SIG-M5 treated with dmso at 0.1 percent for 504 hours (cell line): Measurements from ENCODE around the gene C11orf58.

Source experiments
- DNase-seq: peaks from one replicate; lab custom pipeline; 2025; ENCODE audit not compliant: unreplicated experiment; lab: John Stamatoyannopoulos, UW

The C11orf58 gene

DNA sequence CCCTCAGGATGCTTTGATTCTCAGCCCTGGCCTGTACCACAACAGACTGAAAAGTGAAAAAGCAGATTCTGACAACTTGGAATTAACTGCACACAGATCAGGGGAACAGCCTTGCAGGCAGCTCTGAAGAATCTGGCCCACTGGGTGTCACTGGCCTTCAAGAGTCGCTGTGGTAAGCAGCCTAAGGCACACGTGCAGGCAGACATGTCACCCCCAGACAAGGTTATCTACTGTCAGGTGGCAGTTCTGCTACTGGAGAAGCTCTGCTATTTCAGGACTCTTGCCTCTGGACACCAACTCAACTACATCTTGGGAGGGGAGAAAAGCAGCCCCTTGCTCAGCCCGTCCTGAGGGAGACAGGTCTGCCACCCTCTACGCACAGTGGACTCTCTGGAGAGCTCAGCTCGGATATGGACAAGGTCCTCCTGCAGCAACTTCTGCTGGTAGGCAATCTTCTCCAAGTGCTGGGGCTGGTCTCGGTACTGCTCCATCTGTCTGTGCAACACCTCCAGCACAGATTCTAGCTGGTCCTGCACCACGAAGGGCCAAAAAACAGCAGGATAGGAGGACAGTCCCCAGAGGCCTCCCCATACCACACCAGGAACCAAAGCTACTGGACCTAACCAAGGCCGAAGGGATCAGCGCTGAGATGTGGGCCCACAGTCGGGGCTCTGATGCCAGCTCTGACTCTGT, 63.0 kb downstream of the C11orf58 start:
- no peak for DNase-seq

- no peak for DNase-seq
Observed at GRCh38 chr11:16804104-16804947, 65.9 kb downstream of the C11orf58 start.

DNA sequence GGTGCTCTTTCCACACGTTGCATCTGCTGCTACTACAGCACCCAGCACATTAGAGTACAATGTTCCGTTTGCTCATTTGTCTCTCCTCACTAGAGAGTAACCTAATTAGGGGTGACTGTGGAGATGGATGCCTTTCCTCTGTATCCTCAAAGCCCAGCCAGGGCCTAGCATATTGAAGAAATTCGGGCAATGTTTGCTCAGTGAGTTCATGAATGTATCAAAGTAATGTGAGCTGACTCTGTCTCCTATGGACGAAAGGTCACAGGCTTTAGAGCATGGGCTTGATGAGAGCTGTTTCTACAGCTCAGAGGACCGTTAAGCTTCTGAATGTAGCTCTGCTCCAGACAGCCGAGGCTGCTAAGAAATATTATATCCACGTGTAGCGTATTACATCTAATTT, 67.5 kb downstream of the C11orf58 start:
- no peak for DNase-seq

- DNase-seq, result no peak
Observed at GRCh38 chr11:16806791-16807190, 68.3 kb downstream of the C11orf58 start.

DNA sequence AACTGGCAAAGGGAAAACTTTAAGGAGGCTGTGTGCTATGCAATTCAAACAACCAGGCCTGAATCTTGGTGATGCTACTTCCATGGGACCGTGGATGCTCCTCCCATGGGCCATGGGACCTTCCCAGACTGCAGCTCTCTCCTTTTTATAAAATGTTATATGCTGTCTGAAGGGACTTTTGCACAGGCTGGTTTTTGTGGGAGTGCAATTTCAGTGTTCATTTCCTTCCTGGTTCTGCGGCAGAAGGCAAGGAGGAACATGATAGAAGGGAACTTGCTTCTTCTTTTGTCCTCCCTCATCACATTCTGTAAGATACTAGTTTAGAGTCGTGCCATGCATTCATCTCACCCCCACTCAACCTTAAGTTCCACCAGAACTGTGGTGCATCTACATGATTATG, 68.9 kb downstream of the C11orf58 start:
- DNase-seq, result peak; percentile 27
